Endodermal cell (in vitro differentiated cells): ENCODE measurements around the gene RAB9A. TPM values are rescaled to one million over a fixed set of nuclear protein-coding genes. Genes with fewer than 3 reads are reported as not detected.
"Not testable (repeated sequence)": the region's sequence is repeated elsewhere in the genome, so short reads cannot be mapped to it uniquely, and the experiment has no call there.

Experiments
- DNase-seq: peaks from one replicate; pipeline ENCODE4 v3.0.0-alpha.2; 2017
- H3K27ac ChIP-seq: 2 replicates; pipeline ENCODE4 v1.5.1; 2013; ENCODE audit warnings: mild to moderate bottlenecking, low read depth, low read length, moderate library complexity
- H3K27me3 ChIP-seq: 2 replicates; pipeline ENCODE4 v1.6.1; 2013; ENCODE audit warnings: mild to moderate bottlenecking, low read length, moderate library complexity; ENCODE audit not compliant: insufficient read depth, control insufficient read depth, poor library complexity, severe bottlenecking
- H3K36me3 ChIP-seq: 2 replicates; pipeline ENCODE4 v1.7.0; 2013; ENCODE audit warnings: mild to moderate bottlenecking, low read length, moderate library complexity; ENCODE audit not compliant: control insufficient read depth, insufficient read depth
- H3K4me1 ChIP-seq: one replicate; pipeline ENCODE4 v1.7.0; 2013; ENCODE audit warnings: low read length; ENCODE audit not compliant: control insufficient read depth, insufficient read depth
- H3K4me3 ChIP-seq: 2 replicates; pipeline ENCODE4 v1.5.1; 2013; ENCODE audit warnings: mild to moderate bottlenecking, low read length, moderate library complexity
- H3K9ac ChIP-seq: 2 replicates; pipeline ENCODE4 v1.6.1; 2013; ENCODE audit warnings: mild to moderate bottlenecking, low read length, moderate library complexity; ENCODE audit not compliant: poor library complexity, severe bottlenecking; ENCODE audit errors: extremely low read depth
- H3K9me3 ChIP-seq: 2 replicates; pipeline ENCODE4 v1.6.1; 2013; ENCODE audit warnings: mild to moderate bottlenecking, low read length, moderate library complexity; ENCODE audit not compliant: control insufficient read depth
- H3K27ac Mint-ChIP-seq: 2 replicates; pipeline ENCODE4 v1.8.0; 2020; ENCODE audit warnings: mixed read lengths
- H3K27me3 Mint-ChIP-seq: 2 replicates; pipeline ENCODE4 v1.8.0; 2021; ENCODE audit warnings: mild to moderate bottlenecking, mixed read lengths; ENCODE audit not compliant: insufficient read depth
- H3K36me3 Mint-ChIP-seq: 2 replicates; pipeline ENCODE4 v1.8.0; 2020; ENCODE audit warnings: low read depth, mixed read lengths
- H3K4me1 Mint-ChIP-seq: 2 replicates; pipeline ENCODE4 v1.8.0; 2020; ENCODE audit warnings: mixed read lengths
- H3K4me3 Mint-ChIP-seq: 2 replicates; pipeline ENCODE4 v1.8.0; 2020; ENCODE audit warnings: mild to moderate bottlenecking, moderate library complexity, mixed read lengths
- H3K9me3 Mint-ChIP-seq: 2 replicates; pipeline ENCODE4 v1.8.0; 2020; ENCODE audit warnings: mild to moderate bottlenecking, mixed read lengths
- CTCF ChIP-seq: fragments of 200-600 bp; sonication (generic); conservative IDR thresholded peaks from 2 replicates; pipeline ENCODE4 v1.5.0; 2021; ENCODE audit warnings: antibody characterized with exemption, mild to moderate bottlenecking
- WGBS, 2 experiments: methylation state at CpG; one replicate each; pipeline versions ENCODE4 v1.1.5 to v1.1.7; 2013; ENCODE audit warnings: missing lambda C conversion rate in 2 of 2, mixed read lengths in 1 of 2; ENCODE audit not compliant: insufficient coverage in 1 of 2, insufficient read length in 1 of 2; 5-methylcytosine and 5-hydroxymethylcytosine counted together
- long read RNA-seq, 4 experiments: library from polyadenylated mRNA in 2 of 4; library from RNA in 1 of 4; library from capped mRNA in 1 of 4; stranded (forward) in 3 of 4; unstranded in 1 of 4; transcript quantifications; one replicate each; pipeline ENCODE4 v2.0.0, GENCODE V29; 2020 to 2021; ENCODE audit warnings: inconsistent platforms in 1 of 4
- polyA plus RNA-seq, 2 experiments: library from polyadenylated mRNA; stranded (reverse); fragments of 50-300 nt; gene quantifications; one replicate each; pipeline ENCODE4 v1.2.3, GENCODE V29; 2013
- total RNA-seq, 2 donors: library from RNA; stranded (reverse); fragmentation: NEBNext Ultra II Directional in 1 of 2; extraction: Animal tissue kit (Norgen Biotek cat#: 25700) in 1 of 2; gene quantifications; 2 replicates in 1 of 2; 3 replicates in 1 of 2; pipeline ENCODE4 v1.2.1, GENCODE V29; 2021

RAB9A gene
- 10 to 100 TPM; 22.3 to 28.0 TPM for total RNA-seq
- 27.5 TPM for polyA plus RNA-seq (2013, experiment 1 of 2)
- 24.1 TPM for polyA plus RNA-seq (2013, experiment 2 of 2)
- long read RNA-seq, experiment 1, transcript RAB9A-202 (3 exons, 2,039 nt) = minor isoform, 8 of 25 reads
- long read RNA-seq, experiment 1, transcript RAB9A-203 (2 exons, 737 nt) = major isoform, 9 of 25 reads
- long read RNA-seq, experiment 1, partial matches to known transcripts = 0 of 25 reads
- long read RNA-seq, experiment 1, other reads (novel, unspliced or antisense) = 7 of 25 reads
- long read RNA-seq, experiment 2, transcript RAB9A-203 (2 exons, 737 nt) = minor isoform, 11 of 28 reads
- long read RNA-seq, experiment 2, transcript RAB9A-202 (3 exons, 2,039 nt) = major isoform, 12 of 28 reads
- long read RNA-seq, experiment 2, partial matches to known transcripts = 0 of 28 reads
- long read RNA-seq, experiment 2, other reads (novel, unspliced or antisense) = 5 of 28 reads
- long read RNA-seq, experiment 3, transcript RAB9A-203 (2 exons, 737 nt) = minor isoform, 14 of 83 reads
- long read RNA-seq, experiment 3, transcript RAB9A-202 (3 exons, 2,039 nt) = major isoform, 61 of 83 reads
- long read RNA-seq, experiment 3, partial matches to known transcripts = 1 of 83 reads
- long read RNA-seq, experiment 3, other reads (novel, unspliced or antisense) = 4 of 83 reads
- long read RNA-seq, experiment 4, transcript RAB9A-202 (3 exons, 2,039 nt) = major isoform, 60 of 115 reads
- long read RNA-seq, experiment 4, transcript RAB9A-203 (2 exons, 737 nt) = minor isoform, 49 of 115 reads
- long read RNA-seq, experiment 4, partial matches to known transcripts = 0 of 115 reads
- long read RNA-seq, experiment 4, other reads (novel, unspliced or antisense) = 4 of 115 reads

GRCh38 chrX:13688958-13689740 is at the start of gene RAB9A:
TSS of gene RAB9A (plus strand) at chrX:13689128. CDS start at chrX:13708747, 19,619 bp downstream.
- peak within 1 kb of the TSS; percentile 80 for H3K27ac ChIP-seq
- H3K27me3 ChIP-seq = peaks cover 17% of the 10 kb centered on the region
- H3K9me3 ChIP-seq = no peaks in the 10 kb centered on the region
- Mint-ChIP-seq H3K27me3 (peaks cover 18% of the 10 kb centered on the region), H3K36me3 (no peaks in the 10 kb centered on the region), H3K4me3 (peak within 1 kb of the TSS; percentile 86), H3K4me1 (peaks cover 19% of the 10 kb centered on the region), H3K27ac (peak within 1 kb of the TSS; percentile 90), H3K9me3 (peaks cover 52% of the 10 kb centered on the region)
- peak within 1 kb of the TSS; percentile 91 for H3K4me3 ChIP-seq
- peak; percentile 93 for DNase-seq
- H3K9ac ChIP-seq = peak within 1 kb of the TSS; percentile 95
- no peaks in the 10 kb centered on the region for H3K36me3 ChIP-seq
- no peaks in the 10 kb centered on the region for H3K4me1 ChIP-seq
- 0% methylated on average over 61 of the region's 68 CpGs; no CpG with 5 or more reads in 1 of the 2 experiments for WGBS, 2 experiments
- TF ChIP-seq CTCF = no peak

- not testable (repeated sequence) for H3K36me3 Mint-ChIP-seq
Measured at GRCh38 chrX:13641684-13642083, 47.2 kb upstream of the RAB9A start.

GRCh38 chrX:13645464-13646153 is 43.3 kb upstream of the RAB9A start:
- no peak for DNase-seq
- WGBS, 2 experiments = 71% methylated on average over 8 of the region's 9 CpGs; no CpG with 5 or more reads in 1 of the 2 experiments
- Histone ChIP-seq H3K36me3 (no peaks in the 10 kb centered on the region), H3K4me1 (no peaks in the 10 kb centered on the region), H3K9ac (no peak overlapping the region), H3K27ac (no peak overlapping the region), H3K4me3 (no peak overlapping the region), H3K27me3 (no peaks in the 10 kb centered on the region), H3K9me3 (no peaks in the 10 kb centered on the region)
- H3K4me3 Mint-ChIP-seq = no peak overlapping the region
- no peak for TF ChIP-seq CTCF
- no peaks in the 10 kb centered on the region for H3K27me3 Mint-ChIP-seq
- no peak overlapping the region for H3K27ac Mint-ChIP-seq
- H3K4me1 Mint-ChIP-seq = no peaks in the 10 kb centered on the region
- no peaks in the 10 kb centered on the region for H3K36me3 Mint-ChIP-seq
- peaks cover 44% of the 10 kb centered on the region for H3K9me3 Mint-ChIP-seq

More at GRCh38 chrX:13641684-13642083, 47.2 kb upstream of the RAB9A start:
- not testable (repeated sequence) for H3K9me3 ChIP-seq, H3K9ac ChIP-seq, H3K4me1 Mint-ChIP-seq, H3K36me3 ChIP-seq, DNase-seq, H3K27me3 ChIP-seq, H3K27me3 Mint-ChIP-seq, H3K4me1 ChIP-seq, H3K4me3 ChIP-seq, H3K4me3 Mint-ChIP-seq, H3K27ac ChIP-seq, H3K27ac Mint-ChIP-seq
- no CpG with 5 or more reads among the region's 4 CpGs for whole genome bisulfite sequencing, 2 experiments
- peaks cover 67% of the 10 kb centered on the region for H3K9me3 Mint-ChIP-seq
